ENCODE results near the gene TMEM94.

TMEM94 gene

GRCh38 chr17:75411328-75412067 lies 44.9 kb upstream of the TMEM94 start:
- H4K20me1 ChIP-seq (ENCODE audit: insufficient read depth, low read length): no peaks in the 10 kb centered on the region
- H3K9me3 ChIP-seq (ENCODE audit: low read length): no peaks in the 10 kb centered on the region
- no peaks in the 10 kb centered on the region for H3K9me2 ChIP-seq (ENCODE audit: low read depth, low read length)
- no peak overlapping the region for H3K4me2 ChIP-seq (ENCODE audit: low read length)
- H3F3A ChIP-seq (ENCODE audit: insufficient read depth, low read length): no peaks in the 10 kb centered on the region
- no peak for TF ChIP-seq CTCF (IDR thresholded peaks at IDR 0.05; ENCODE audit: low read length)
- no peak for TF ChIP-seq EZH2 (IDR thresholded peaks at IDR 0.05; ENCODE audit: borderline replicate concordance, low read length)
- H3K36me3 ChIP-seq (ENCODE audit: insufficient read depth, low read length): no peaks in the 10 kb centered on the region
- no peak overlapping the region for H2AFZ ChIP-seq (ENCODE audit: low read length)
- peaks cover 11% of the 10 kb centered on the region for H3K4me1 ChIP-seq (ENCODE audit: insufficient read depth, low read length, severe bottlenecking)
- peak overlapping the region; percentile 21; the same call in 1 of the 2 replicates for H3K9ac ChIP-seq (ENCODE audit: low read length)
- no peak overlapping the region for H3K27ac ChIP-seq (ENCODE audit: low read depth, low read length, poor library complexity, severe bottlenecking)
- no peaks in the 10 kb centered on the region for H3K27me3 ChIP-seq (ENCODE audit: insufficient read depth, low read length)
- H3K4me3 ChIP-seq (ENCODE audit: low read depth, low read length, poor library complexity, severe bottlenecking): no peak overlapping the region
- H3K79me2 ChIP-seq (ENCODE audit: insufficient read depth, low read length): no peaks in the 10 kb centered on the region

DNA sequence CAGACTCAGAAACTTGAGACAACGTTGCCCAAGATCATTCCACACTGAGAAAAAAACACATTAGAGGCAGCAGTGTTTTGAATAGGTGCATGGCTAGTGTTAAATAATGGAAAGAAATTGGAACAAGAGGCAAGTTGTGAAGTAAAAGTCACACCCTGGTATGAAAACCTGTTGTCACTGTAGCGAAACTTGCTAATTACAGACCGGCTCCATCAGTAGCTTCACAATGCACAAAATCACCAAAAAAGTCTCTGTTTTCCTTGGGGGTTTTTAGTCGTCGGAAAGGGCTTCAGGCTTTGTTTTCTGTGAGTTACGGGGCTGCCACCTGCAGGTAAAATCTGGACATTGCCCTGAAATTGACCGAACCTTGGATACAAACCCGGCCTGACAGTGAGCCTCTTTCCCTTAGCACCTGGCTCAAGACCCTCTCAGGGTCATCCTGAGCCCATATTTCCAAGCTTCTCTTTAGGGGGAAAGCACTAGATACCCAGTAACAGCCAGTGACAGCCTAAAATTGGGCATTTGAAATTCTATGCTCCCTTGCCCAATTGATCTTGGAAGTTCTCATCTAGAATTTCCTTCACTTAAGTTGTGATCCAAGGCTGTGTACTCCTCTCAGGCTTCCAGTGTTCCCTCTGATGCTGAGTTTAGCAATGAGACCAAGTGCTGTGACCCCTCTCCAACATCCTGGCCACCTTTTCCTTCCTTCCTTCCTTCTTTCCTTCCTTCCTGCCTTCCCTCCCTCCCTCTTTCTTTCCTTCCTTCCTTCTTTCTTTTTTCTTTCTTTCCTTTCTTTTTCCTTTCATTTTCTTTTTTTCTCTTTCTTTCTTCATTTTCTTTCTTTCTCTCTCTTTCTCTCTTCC lies 43.7 kb upstream of the TMEM94 start:
- Histone ChIP-seq H2AFZ (ENCODE audit: low read length) (no peak overlapping the region), H4K20me1 (ENCODE audit: insufficient read depth, low read length) (no peaks in the 10 kb centered on the region), H3K4me2 (ENCODE audit: low read length) (peak overlapping the region; percentile 21; the same call in 1 of the 2 replicates), H3K4me3 (ENCODE audit: low read depth, low read length, poor library complexity, severe bottlenecking) (no peak overlapping the region), H3F3A (ENCODE audit: insufficient read depth, low read length) (no peaks in the 10 kb centered on the region), H3K4me1 (ENCODE audit: insufficient read depth, low read length, severe bottlenecking) (peaks cover 6% of the 10 kb centered on the region), H3K9me3 (ENCODE audit: low read length) (no peaks in the 10 kb centered on the region), H3K9ac (ENCODE audit: low read length) (peak overlapping the region; percentile 21; the same call in 1 of the 2 replicates), H3K9me2 (ENCODE audit: low read depth, low read length) (no peaks in the 10 kb centered on the region), H3K27ac (ENCODE audit: low read depth, low read length, poor library complexity, severe bottlenecking) (no peak overlapping the region), H3K27me3 (ENCODE audit: insufficient read depth, low read length) (no peaks in the 10 kb centered on the region), H3K36me3 (ENCODE audit: insufficient read depth, low read length) (no peaks in the 10 kb centered on the region), H3K79me2 (ENCODE audit: insufficient read depth, low read length) (no peaks in the 10 kb centered on the region)
- TF ChIP-seq CTCF (IDR thresholded peaks at IDR 0.05; ENCODE audit: low read length) (peak; percentile 78), EZH2 (IDR thresholded peaks at IDR 0.05; ENCODE audit: borderline replicate concordance, low read length) (no peak)

DNA sequence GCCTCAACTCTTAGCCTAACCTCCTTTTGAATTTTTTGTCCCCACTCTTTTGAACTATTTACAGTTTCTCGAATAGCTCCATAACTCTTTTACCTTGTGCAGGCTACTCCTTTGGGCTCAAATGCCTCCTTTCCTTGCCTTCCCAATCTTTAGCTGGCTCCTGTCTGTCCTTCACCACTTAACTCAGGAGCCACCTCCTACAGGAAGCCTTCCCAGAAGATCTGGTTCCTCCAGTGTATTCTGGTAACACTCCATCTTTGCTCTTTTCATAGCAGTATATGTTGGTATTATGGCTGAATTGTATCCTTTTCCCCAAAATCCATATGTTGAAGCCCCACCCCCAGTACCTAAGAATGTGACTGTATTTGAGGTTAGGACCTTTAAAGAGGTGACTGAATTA lies 41.9 kb upstream of the TMEM94 start:
- no peaks in the 10 kb centered on the region for H3F3A ChIP-seq (ENCODE audit: insufficient read depth, low read length)
- H3K9ac ChIP-seq (ENCODE audit: low read length): no peak overlapping the region
- no peaks in the 10 kb centered on the region for H4K20me1 ChIP-seq (ENCODE audit: insufficient read depth, low read length)
- H3K4me2 ChIP-seq (ENCODE audit: low read length): no peak overlapping the region
- peaks cover 6% of the 10 kb centered on the region for H3K4me1 ChIP-seq (ENCODE audit: insufficient read depth, low read length, severe bottlenecking)
- H3K9me2 ChIP-seq (ENCODE audit: low read depth, low read length): no peaks in the 10 kb centered on the region
- TF ChIP-seq EZH2 (IDR thresholded peaks at IDR 0.05; ENCODE audit: borderline replicate concordance, low read length): no peak
- no peak for TF ChIP-seq CTCF (IDR thresholded peaks at IDR 0.05; ENCODE audit: low read length)
- H2AFZ ChIP-seq (ENCODE audit: low read length): no peak overlapping the region
- no peak overlapping the region for H3K27ac ChIP-seq (ENCODE audit: low read depth, low read length, poor library complexity, severe bottlenecking)
- no peak overlapping the region for H3K4me3 ChIP-seq (ENCODE audit: low read depth, low read length, poor library complexity, severe bottlenecking)
- no peaks in the 10 kb centered on the region for H3K79me2 ChIP-seq (ENCODE audit: insufficient read depth, low read length)
- H3K36me3 ChIP-seq (ENCODE audit: insufficient read depth, low read length): no peaks in the 10 kb centered on the region
- H3K27me3 ChIP-seq (ENCODE audit: insufficient read depth, low read length): no peaks in the 10 kb centered on the region
- no peaks in the 10 kb centered on the region for H3K9me3 ChIP-seq (ENCODE audit: low read length)

Measured in OCI-LY1 (cell line).